Measurements from ENCODE around the gene MRPL4. TPM values are rescaled to one million over a fixed set of nuclear protein-coding genes. Genes with fewer than 3 reads are reported as not detected.

The MRPL4 gene
- total and polyA plus RNA-seq, 2 of the 13 experiments (the other 11 are each of a cell fraction or from before 2014, with no cell fraction given): 40.6 to 42.5 TPM

GRCh38 chr19:10268071-10268470, 16.1 kb downstream of the MRPL4 start:
- Histone ChIP-seq H3K27me3 (ENCODE audit: control insufficient read depth in 1 of 2, insufficient read depth in 2 of 2, low read length in 2 of 2) (no peaks in the 10 kb centered on the region), H3K4me2 (ENCODE audit: low read depth, low read length) (peak overlapping the region; percentile 87; the same call in 1 of the 2 replicates), H3K36me3 (replicated peaks in 1 of 2; ENCODE audit: control insufficient read depth in 1 of 2, insufficient read depth in 2 of 2, low read length in 2 of 2) (0 out of 5 replicates have a peak, but pooled peaks cover 0 to 4% of the 10 kb centered on the region in 2 experiments), H3K4me1 (ENCODE audit: insufficient read depth, low read length) (peaks cover 59% of the 10 kb centered on the region), H2AFZ (ENCODE audit: low read length) (no peak overlapping the region), H3K4me3 (replicated peaks in 1 of 3; ENCODE audit: insufficient read depth in 1 of 3, low read depth in 2 of 3, low read length in 3 of 3) (peak overlapping the region in 1 of 3 experiments; percentile 32; a peak in 1 of 6 replicates), H3K27ac (ENCODE audit: extremely low read length, insufficient read depth, low read length) (no peak overlapping the region), H3K9me3 (ENCODE audit: low read length) (no peaks in the 10 kb centered on the region), H3K9ac (ENCODE audit: insufficient read depth, low read depth, low read length) (no peak overlapping the region), H3K79me2 (ENCODE audit: insufficient read depth, low read length) (peaks cover 25% of the 10 kb centered on the region), H4K20me1 (ENCODE audit: insufficient read depth, low read length) (no peaks in the 10 kb centered on the region)
- CTCF ChIA-PET (ENCODE audit: low intra/inter-chr PET ratio, low total read pairs): interaction anchor here (3.6 kb wide), 1 partner anchor 121 kb away, joined by 47 read pairs; no protein-coding TSS in a partner anchor
- 44% methylated on average over 5 of the region's 6 CpGs for WGBS (ENCODE audit: low lambda C conversion rate)
- no peak for ATAC-seq
- in situ Hi-C loops (cut with HindIII; ENCODE audit: extremely low pct_ligation_motif_present, low pct_unique_long_range_greater_than_20kb) (no loop called here), intact Hi-C loops (cut with micrococcal nuclease; ENCODE audit: unreplicated experiment) (loop anchor here (2.0 kb wide), 2 partner anchors 67 to 121 kb away; no protein-coding TSS in a partner anchor)
- FAIRE-seq: no peak
- no peak for DNase-seq (ENCODE audit: low spot score)
- no peak for TF ChIP-seq FOXO4 (CRISPR knock-in tag; conservative IDR thresholded peaks at IDR 0.05)
- no peak for TF ChIP-seq SSRP1 (CRISPR knock-in tag; IDR thresholded peaks at IDR 0.05)
- no peak for TF ChIP-seq MXD1 (CRISPR knock-in tag; IDR thresholded peaks at IDR 0.05)
- TF ChIP-seq MAFF (IDR thresholded peaks at IDR 0.05; ENCODE audit: low read depth, low read length): no peak
- TF ChIP-seq SAFB2 (CRISPR knock-in tag; IDR thresholded peaks at IDR 0.05; ENCODE audit: borderline replicate concordance, low read depth): no peak
- TF ChIP-seq CEBPG (CRISPR knock-in tag; IDR thresholded peaks at IDR 0.05): no peak
- no peak for TF ChIP-seq ZNF83 (CRISPR knock-in tag; IDR thresholded peaks at IDR 0.05; ENCODE audit: borderline replicate concordance)
- TF ChIP-seq THAP11 (CRISPR knock-in tag; IDR thresholded peaks at IDR 0.05): no peak
- no peak for TF ChIP-seq TEAD3 (CRISPR knock-in tag; optimal IDR thresholded peaks at IDR 0.05; ENCODE audit: borderline replicate concordance)
- no peak for TF ChIP-seq BRF2 (CRISPR knock-in tag; IDR thresholded peaks at IDR 0.05)
- no peak for TF ChIP-seq ZBTB14 (CRISPR knock-in tag; IDR thresholded peaks at IDR 0.05)
- no peak for TF ChIP-seq HNRNPL (IDR thresholded peaks at IDR 0.05; ENCODE audit: low read depth, low read length)
- TF ChIP-seq DDIT3 (CRISPR knock-in tag; IDR thresholded peaks at IDR 0.05): no peak
- TF ChIP-seq ZNF768 (CRISPR knock-in tag; IDR thresholded peaks at IDR 0.05): no peak
- no TSS peak for BruUV-seq (replicated peaks)
- POLR2A ChIA-PET: interaction anchor here (0.6 to 4.4 kb wide), 2 partner anchors 9 to 66 kb away, joined by 3 to 71 read pairs; partner anchors contain the start of gene RAVER1

Measured in HepG2 (cell line).